Measurements from ENCODE around the gene VWDE.

The VWDE gene

DNA sequence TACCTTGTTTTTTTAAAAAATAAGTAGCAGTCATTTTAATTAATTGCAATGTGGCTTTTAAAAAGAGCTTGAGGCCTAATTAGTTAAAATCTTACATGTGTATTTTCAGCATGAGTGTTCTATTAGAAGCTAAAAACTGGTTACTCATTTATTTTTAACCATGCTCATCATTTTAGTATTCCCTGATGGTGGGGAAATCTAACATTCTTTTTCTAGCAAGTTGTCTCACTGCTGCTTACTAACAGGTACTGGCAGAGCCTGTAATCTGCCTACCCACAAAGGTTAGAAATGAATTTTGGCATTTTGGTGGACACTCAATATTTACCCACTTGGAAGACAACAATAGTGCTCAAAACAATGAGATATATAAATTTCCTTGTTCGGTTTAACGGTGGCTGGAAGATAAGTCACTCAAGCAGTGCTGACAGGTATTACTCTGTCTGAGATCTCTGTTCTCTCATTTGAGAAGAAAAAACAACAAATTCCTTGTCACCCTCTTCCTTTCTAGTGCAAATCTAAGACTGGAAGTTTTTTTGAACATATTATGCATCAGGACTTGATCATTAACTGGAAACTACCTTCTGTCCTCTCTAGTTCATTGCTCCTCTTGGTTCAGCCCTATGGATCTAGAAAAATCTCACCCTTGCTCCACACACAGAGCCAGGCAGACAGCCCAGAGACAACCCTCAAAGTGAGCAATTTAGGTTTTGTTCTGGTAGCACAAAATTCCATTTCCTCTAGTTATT is 83.3 kb downstream of the VWDE start:
- no peak overlapping the region for H3K4me3 ChIP-seq (ENCODE audit: insufficient read depth, low read depth, low read length, poor library complexity, severe bottlenecking)
- no peaks in the 10 kb centered on the region for H3K27me3 ChIP-seq (replicated peaks; ENCODE audit: control insufficient read depth, insufficient read depth, low read length, poor library complexity, severe bottlenecking)
- no peaks in the 10 kb centered on the region for H3K4me1 ChIP-seq (ENCODE audit: control insufficient read depth, insufficient read depth, low read length, poor library complexity, severe bottlenecking)
- no peaks in the 10 kb centered on the region for H3K9me3 ChIP-seq (ENCODE audit: control insufficient read depth, low read length)
- H3K27ac ChIP-seq (ENCODE audit: insufficient read depth, low read length, poor library complexity, severe bottlenecking), result no peak overlapping the region
- no peak for DNase-seq
- H3K36me3 ChIP-seq (ENCODE audit: control insufficient read depth, insufficient read depth, low read length), result no peaks in the 10 kb centered on the region

DNA sequence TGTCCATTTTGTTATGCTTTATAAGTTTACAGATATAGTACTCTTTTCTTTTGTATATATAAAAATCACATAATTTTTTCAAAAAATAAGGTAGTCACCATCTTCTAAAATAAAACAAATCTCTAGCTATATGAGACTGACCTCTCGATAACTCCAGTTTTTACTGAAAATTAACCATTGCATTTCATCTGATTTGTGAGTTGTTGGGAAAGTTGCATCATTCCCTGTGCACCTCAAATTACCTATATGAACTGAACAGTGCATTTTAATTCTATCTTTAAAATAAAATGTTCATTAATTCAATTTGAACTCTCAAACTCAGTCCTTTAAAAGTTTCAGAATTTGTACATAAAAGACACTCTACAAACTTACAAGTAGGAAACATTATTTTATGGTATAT is 86.0 kb downstream of the VWDE start:
- Histone ChIP-seq H3K9me3 (ENCODE audit: control insufficient read depth, low read length) (no peaks in the 10 kb centered on the region), H3K27me3 (replicated peaks; ENCODE audit: control insufficient read depth, insufficient read depth, low read length, poor library complexity, severe bottlenecking) (no peaks in the 10 kb centered on the region), H3K27ac (ENCODE audit: insufficient read depth, low read length, poor library complexity, severe bottlenecking) (no peak overlapping the region), H3K36me3 (ENCODE audit: control insufficient read depth, insufficient read depth, low read length) (no peaks in the 10 kb centered on the region), H3K4me1 (ENCODE audit: control insufficient read depth, insufficient read depth, low read length, poor library complexity, severe bottlenecking) (no peaks in the 10 kb centered on the region), H3K4me3 (ENCODE audit: insufficient read depth, low read depth, low read length, poor library complexity, severe bottlenecking) (no peak overlapping the region)
- no peak for DNase-seq

DNA sequence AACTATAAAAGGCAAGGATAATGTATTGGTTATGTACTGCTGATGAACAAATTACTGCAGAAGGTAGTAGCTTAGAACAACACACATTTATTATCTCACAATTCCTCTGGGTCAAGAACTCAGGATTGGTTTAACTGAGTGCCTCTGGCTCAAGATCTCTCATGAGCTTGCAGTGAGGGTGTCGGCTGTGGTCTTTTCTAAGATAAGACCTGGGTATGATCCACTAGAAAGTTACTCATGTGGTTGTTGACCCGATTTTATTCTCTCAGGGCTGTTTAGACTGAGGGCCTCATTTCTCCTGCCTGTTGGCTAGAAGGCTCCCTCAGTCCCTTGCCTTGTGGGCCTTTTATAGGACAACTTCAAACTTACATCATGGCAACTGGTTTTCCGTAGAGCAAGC is 86.7 kb downstream of the VWDE start:
- no peak overlapping the region for H3K4me3 ChIP-seq (ENCODE audit: insufficient read depth, low read depth, low read length, poor library complexity, severe bottlenecking)
- H3K27me3 ChIP-seq (replicated peaks; ENCODE audit: control insufficient read depth, insufficient read depth, low read length, poor library complexity, severe bottlenecking), result no peaks in the 10 kb centered on the region
- H3K9me3 ChIP-seq (ENCODE audit: control insufficient read depth, low read length), result no peaks in the 10 kb centered on the region
- no peak overlapping the region for H3K27ac ChIP-seq (ENCODE audit: insufficient read depth, low read length, poor library complexity, severe bottlenecking)
- H3K36me3 ChIP-seq (ENCODE audit: control insufficient read depth, insufficient read depth, low read length), result no peaks in the 10 kb centered on the region
- no peak for DNase-seq
- H3K4me1 ChIP-seq (ENCODE audit: control insufficient read depth, insufficient read depth, low read length, poor library complexity, severe bottlenecking), result no peaks in the 10 kb centered on the region

DNA sequence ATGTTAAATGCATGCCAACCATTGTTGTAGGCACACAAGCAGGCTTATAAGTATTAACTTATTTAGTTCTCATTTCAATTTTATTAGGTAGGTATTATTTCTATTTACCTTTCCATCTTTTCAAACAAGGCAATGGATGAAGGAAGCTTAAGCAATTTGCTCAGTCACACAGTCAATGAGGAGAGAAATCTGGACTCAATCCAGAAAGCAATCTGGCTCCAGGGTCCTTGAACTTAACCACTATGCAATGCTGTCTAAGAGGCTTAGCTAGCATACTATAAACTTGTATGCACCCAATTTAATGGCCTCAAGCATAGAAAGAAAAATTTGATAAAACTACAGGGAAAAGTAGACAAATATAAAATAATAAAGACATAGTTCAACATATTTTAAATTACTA is 88.6 kb downstream of the VWDE start:
- H3K4me3 ChIP-seq (ENCODE audit: insufficient read depth, low read depth, low read length, poor library complexity, severe bottlenecking), result no peak overlapping the region
- no peaks in the 10 kb centered on the region for H3K36me3 ChIP-seq (ENCODE audit: control insufficient read depth, insufficient read depth, low read length)
- H3K9me3 ChIP-seq (ENCODE audit: control insufficient read depth, low read length), result no peaks in the 10 kb centered on the region
- no peaks in the 10 kb centered on the region for H3K27me3 ChIP-seq (replicated peaks; ENCODE audit: control insufficient read depth, insufficient read depth, low read length, poor library complexity, severe bottlenecking)
- no peak for DNase-seq
- no peak overlapping the region for H3K27ac ChIP-seq (ENCODE audit: insufficient read depth, low read length, poor library complexity, severe bottlenecking)
- no peaks in the 10 kb centered on the region for H3K4me1 ChIP-seq (ENCODE audit: control insufficient read depth, insufficient read depth, low read length, poor library complexity, severe bottlenecking)

DNA sequence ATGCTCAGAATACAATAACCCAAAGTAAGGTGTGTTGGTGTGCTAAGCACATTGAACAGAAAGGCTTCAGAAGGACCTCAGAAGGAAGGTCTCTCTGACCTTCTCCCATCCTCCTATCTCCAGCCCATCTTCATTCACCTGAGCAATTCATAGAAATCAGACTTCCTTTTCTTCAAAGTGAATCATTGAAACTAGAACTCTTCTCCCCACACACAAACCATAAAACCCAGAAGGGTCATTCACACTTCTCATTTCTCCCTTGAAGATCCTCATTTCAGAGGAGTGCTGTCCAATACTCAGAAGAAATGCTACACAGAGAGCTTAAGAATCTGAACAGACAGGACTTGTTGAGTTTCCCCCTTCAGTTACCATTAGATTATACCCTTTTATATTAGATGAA is 89.5 kb downstream of the VWDE start:
- H3K9me3 ChIP-seq (ENCODE audit: control insufficient read depth, low read length), result no peaks in the 10 kb centered on the region
- no peak overlapping the region for H3K4me3 ChIP-seq (ENCODE audit: insufficient read depth, low read depth, low read length, poor library complexity, severe bottlenecking)
- H3K36me3 ChIP-seq (ENCODE audit: control insufficient read depth, insufficient read depth, low read length), result no peaks in the 10 kb centered on the region
- H3K4me1 ChIP-seq (ENCODE audit: control insufficient read depth, insufficient read depth, low read length, poor library complexity, severe bottlenecking), result no peaks in the 10 kb centered on the region
- no peaks in the 10 kb centered on the region for H3K27me3 ChIP-seq (replicated peaks; ENCODE audit: control insufficient read depth, insufficient read depth, low read length, poor library complexity, severe bottlenecking)
- no peak for DNase-seq
- no peak overlapping the region for H3K27ac ChIP-seq (ENCODE audit: insufficient read depth, low read length, poor library complexity, severe bottlenecking)

DNA sequence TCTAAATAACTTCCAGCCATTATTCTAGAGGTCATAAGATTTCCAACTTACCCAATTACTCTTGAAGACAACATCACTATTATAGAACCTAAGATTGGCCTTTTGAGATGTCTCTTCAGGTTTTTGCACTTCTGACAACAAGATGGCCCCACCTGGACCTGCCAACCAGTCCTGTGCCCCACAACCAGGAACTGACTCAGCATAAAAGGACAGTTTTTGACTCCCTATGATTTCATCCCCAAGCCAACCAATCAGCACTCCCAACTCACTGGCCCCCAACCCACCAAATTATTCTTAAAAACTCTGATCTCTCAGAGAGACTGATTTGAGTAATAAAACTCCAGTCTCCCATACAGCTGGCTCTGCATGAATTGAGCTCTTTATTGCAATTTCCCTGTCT is 98.2 kb downstream of the VWDE start:
- H3K9me3 ChIP-seq (ENCODE audit: control insufficient read depth, low read length), result no peaks in the 10 kb centered on the region
- H3K27me3 ChIP-seq (replicated peaks; ENCODE audit: control insufficient read depth, insufficient read depth, low read length, poor library complexity, severe bottlenecking), result no peaks in the 10 kb centered on the region
- H3K4me1 ChIP-seq (ENCODE audit: control insufficient read depth, insufficient read depth, low read length, poor library complexity, severe bottlenecking), result no peaks in the 10 kb centered on the region
- H3K36me3 ChIP-seq (ENCODE audit: control insufficient read depth, insufficient read depth, low read length), result no peaks in the 10 kb centered on the region
- H3K4me3 ChIP-seq (ENCODE audit: insufficient read depth, low read depth, low read length, poor library complexity, severe bottlenecking), result no peak overlapping the region
- no peak overlapping the region for H3K27ac ChIP-seq (ENCODE audit: insufficient read depth, low read length, poor library complexity, severe bottlenecking)
- DNase-seq, result no peak

DNA sequence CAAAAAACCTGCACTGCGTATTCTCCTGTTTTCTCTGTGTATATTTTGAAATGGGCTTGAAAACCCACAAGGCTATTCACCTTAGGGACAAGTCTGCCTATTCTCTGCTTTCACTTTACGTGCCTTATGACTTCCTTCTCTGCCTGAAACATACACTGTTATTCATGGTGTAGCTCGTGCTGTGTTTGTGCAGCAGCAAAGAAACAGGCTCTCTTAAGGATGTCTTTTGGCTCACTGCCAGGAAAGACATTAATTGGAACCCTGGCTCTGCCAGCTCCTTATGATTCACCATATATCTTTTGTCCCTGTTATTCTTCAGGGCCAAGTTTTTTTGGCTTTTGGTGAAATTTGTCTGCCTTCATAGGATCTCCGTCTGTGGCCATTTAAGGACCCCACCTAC is 100.2 kb downstream of the VWDE start:
- Histone ChIP-seq H3K27me3 (replicated peaks; ENCODE audit: control insufficient read depth, insufficient read depth, low read length, poor library complexity, severe bottlenecking) (no peaks in the 10 kb centered on the region), H3K27ac (ENCODE audit: insufficient read depth, low read length, poor library complexity, severe bottlenecking) (no peak overlapping the region), H3K36me3 (ENCODE audit: control insufficient read depth, insufficient read depth, low read length) (no peaks in the 10 kb centered on the region), H3K9me3 (ENCODE audit: control insufficient read depth, low read length) (no peaks in the 10 kb centered on the region), H3K4me1 (ENCODE audit: control insufficient read depth, insufficient read depth, low read length, poor library complexity, severe bottlenecking) (no peaks in the 10 kb centered on the region), H3K4me3 (ENCODE audit: insufficient read depth, low read depth, low read length, poor library complexity, severe bottlenecking) (no peak overlapping the region)
- no peak for DNase-seq

DNA sequence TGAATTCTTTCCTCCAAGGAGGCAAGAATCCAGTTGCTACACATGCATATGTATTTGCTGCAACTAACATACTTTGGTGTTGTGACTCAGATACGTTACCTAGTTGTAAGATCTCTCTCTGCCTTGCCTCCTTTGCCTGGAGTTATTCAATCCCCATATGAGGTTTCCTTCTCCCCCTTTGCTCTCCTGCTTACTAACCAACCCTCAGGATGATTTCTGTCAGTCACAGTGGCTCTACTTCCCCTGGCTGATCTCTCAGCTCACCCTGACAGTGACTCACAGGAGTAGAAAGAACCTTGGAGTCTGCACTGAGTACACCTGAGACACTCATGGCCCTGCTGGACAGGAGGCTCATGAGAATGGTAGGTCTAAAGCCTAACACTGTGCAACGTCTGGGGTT is 100.6 kb downstream of the VWDE start:
- H3K27ac ChIP-seq (ENCODE audit: insufficient read depth, low read length, poor library complexity, severe bottlenecking), result no peak overlapping the region
- H3K36me3 ChIP-seq (ENCODE audit: control insufficient read depth, insufficient read depth, low read length), result no peaks in the 10 kb centered on the region
- H3K4me1 ChIP-seq (ENCODE audit: control insufficient read depth, insufficient read depth, low read length, poor library complexity, severe bottlenecking), result no peaks in the 10 kb centered on the region
- H3K4me3 ChIP-seq (ENCODE audit: insufficient read depth, low read depth, low read length, poor library complexity, severe bottlenecking), result no peak overlapping the region
- H3K27me3 ChIP-seq (replicated peaks; ENCODE audit: control insufficient read depth, insufficient read depth, low read length, poor library complexity, severe bottlenecking), result no peaks in the 10 kb centered on the region
- no peaks in the 10 kb centered on the region for H3K9me3 ChIP-seq (ENCODE audit: control insufficient read depth, low read length)
- DNase-seq, result no peak

DNA sequence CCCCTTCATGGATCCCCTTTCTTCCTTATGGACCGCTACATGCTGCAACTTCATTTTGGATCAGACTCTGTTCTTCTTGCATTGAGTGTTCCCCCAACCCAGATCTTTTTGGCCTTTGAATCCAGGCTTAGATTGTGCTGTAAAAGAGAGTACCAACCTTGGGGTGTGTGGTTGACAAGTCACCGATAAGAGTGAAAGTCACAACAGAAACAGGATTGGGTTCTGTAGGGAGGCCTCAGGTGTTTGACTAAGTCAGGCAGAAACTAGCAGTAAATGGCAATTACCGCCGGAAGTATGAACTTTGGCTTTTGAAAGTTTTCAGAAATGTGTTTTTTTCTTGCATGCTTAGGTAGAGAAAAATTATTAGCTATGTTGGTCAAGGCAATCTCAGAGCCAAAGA is 103.2 kb downstream of the VWDE start:
- H3K27ac ChIP-seq (ENCODE audit: insufficient read depth, low read length, poor library complexity, severe bottlenecking), result no peak overlapping the region
- no peak for DNase-seq
- no peaks in the 10 kb centered on the region for H3K9me3 ChIP-seq (ENCODE audit: control insufficient read depth, low read length)
- no peaks in the 10 kb centered on the region for H3K4me1 ChIP-seq (ENCODE audit: control insufficient read depth, insufficient read depth, low read length, poor library complexity, severe bottlenecking)
- no peaks in the 10 kb centered on the region for H3K36me3 ChIP-seq (ENCODE audit: control insufficient read depth, insufficient read depth, low read length)
- H3K27me3 ChIP-seq (replicated peaks; ENCODE audit: control insufficient read depth, insufficient read depth, low read length, poor library complexity, severe bottlenecking), result no peaks in the 10 kb centered on the region
- no peak overlapping the region for H3K4me3 ChIP-seq (ENCODE audit: insufficient read depth, low read depth, low read length, poor library complexity, severe bottlenecking)

DNA sequence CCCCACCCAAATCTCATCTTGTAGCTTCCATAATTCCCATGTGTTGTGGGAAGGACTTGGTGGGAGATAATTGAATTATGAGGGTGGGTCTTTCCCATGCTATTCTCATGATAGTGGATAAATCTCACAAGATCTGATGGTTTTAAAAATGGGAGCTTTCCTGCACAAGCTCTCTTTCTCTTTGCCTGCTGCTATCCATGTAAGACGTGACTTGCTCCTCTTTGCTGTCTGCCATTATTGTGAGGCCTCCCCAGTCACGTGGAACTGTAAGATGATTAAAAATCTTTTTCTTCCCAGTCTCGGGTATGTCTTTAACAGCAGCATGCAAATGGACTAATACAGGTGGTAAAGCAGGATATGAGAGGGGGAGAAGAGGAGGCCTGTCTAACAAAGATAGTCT is 104.3 kb downstream of the VWDE start:
- DNase-seq, result no peak
- H3K4me1 ChIP-seq (ENCODE audit: control insufficient read depth, insufficient read depth, low read length, poor library complexity, severe bottlenecking), result no peaks in the 10 kb centered on the region
- H3K27me3 ChIP-seq (replicated peaks; ENCODE audit: control insufficient read depth, insufficient read depth, low read length, poor library complexity, severe bottlenecking), result no peaks in the 10 kb centered on the region

More for the DNA sequence above, 104.3 kb downstream of the VWDE start:
- Histone ChIP-seq H3K9me3 (ENCODE audit: control insufficient read depth, low read length) (no peaks in the 10 kb centered on the region), H3K4me3 (ENCODE audit: insufficient read depth, low read depth, low read length, poor library complexity, severe bottlenecking) (no peak overlapping the region), H3K27ac (ENCODE audit: insufficient read depth, low read length, poor library complexity, severe bottlenecking) (no peak overlapping the region), H3K36me3 (ENCODE audit: control insufficient read depth, insufficient read depth, low read length) (no peaks in the 10 kb centered on the region)

All from effector memory CD4-positive, alpha-beta T cell (primary cell).